GM18517 (cell line): ENCODE results near the gene CHMP2A.
"Not testable (repeated sequence)": the region's sequence is repeated elsewhere in the genome, so short reads cannot be mapped to it uniquely, and the experiment has no call there.

Source experiments
- ATAC-seq: cut with Tn5 transposase; IDR thresholded peaks from one replicate; pipeline ENCODE4 v1.9.1; 2021; ENCODE audit warnings: mild to moderate bottlenecking, moderate library complexity; ENCODE audit not compliant: unreplicated experiment

Gene CHMP2A

DNA sequence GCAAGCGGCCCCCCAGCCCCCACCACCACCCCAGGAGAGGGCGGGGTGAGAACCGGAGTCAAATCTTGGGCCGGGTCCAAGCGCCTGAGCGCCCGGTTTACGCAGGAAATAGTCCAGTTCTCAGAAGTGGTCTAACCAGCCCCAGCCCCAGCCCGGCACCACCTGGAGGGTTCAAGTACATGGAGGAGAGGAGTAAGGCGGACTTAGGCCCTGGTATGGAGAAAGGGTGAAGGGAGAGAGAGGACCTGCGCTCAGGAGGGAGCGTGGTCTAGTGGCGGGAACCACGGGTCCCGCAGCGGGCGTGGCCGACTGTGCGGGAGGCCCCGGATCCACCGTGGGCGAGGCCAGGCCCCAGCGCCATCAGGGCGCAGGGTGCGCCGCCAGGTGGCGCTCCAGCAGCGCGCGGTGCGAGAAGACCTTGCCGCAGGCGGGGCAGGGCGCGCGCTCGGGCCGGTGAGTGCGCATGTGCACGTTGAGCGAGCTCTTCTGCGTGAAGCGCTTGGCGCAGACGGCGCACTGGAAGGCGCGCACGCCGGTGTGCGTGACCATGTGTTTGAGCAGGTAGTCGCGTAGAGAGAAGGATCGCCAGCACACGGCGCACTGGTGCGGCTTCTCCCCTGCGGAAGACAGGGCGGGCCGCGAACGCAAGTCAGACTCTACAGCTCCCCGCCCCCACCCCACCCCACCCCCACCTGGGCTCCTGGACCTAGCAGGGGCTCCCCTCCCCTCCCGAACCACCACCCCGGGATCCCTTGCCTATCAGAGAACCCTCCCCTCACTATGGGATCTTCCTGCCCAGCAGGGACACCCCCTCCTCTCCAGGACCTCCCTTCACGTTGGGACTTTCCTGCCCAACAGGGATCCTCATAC lies 41.0 kb downstream of the CHMP2A start:
- ATAC-seq = peak; percentile 65

DNA sequence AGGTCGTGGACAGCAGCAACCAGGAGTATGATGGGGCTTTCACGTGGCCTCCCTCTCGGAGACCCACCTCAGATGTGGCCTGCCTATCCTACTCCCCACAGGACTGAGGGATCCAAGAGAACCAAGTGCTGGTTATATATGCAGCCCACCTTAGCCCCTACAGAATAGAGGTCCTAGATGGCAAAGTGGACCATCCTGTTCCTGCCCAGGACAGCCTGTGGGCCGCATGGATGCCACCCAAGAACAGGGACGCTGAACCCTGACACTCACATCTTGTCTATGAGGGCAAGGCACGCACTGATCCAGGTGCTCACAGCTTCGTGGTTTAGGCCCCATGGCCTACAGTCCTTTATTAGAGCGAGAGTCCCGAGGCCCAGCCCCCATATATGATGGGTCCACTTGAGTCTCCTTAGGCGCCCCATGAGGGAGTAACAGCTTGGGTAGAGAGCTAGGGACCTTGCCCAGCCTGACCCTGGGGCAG lies 41.7 kb downstream of the CHMP2A start:
- no peak for ATAC-seq

DNA sequence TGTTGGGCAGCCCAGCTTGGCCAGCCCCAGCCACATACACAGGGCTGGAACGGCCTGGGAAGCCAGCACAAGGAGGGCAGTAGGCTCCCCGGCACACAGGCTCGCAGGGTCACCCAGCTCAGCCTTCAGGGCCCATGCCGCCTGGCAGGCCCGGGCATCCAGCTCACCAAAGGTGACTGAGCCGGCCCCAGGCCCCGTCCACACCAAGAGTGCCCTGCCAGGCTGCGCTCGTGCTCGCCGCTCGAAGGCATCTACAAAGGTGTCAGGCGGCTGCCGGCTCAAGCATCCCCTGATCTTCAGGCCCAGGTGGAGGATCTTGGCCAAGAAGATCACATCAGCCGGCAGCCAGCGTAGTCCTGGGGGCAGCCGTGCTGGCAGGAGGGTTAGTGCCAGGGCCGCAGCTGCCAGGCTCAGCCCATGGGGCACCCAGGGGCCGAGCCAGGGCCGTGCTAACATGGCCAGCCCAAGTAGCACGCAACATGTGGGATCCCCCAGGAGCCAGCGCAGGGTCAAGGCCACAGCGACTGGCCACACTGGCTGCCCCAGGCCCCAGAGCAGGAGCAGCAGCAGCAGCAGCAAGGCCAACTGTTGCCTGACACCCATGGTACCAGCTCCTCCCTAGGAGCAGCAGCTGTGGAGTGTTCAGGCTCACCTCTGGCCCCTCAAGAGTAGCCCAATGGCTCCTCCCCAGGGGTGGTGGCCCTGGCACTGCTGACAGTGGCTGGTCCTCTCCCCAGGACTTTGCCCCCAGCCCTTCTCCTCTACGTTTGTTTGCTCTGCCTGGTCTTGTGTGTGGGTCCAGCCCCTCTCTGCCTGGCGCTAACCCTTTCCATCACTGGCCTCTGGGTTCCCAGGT lies 43.3 kb downstream of the CHMP2A start, which contains the start of gene SLC27A5:
Gene SLC27A5, minus strand, starts transcription at position 640 of the 856 bp plus-strand sequence. Its CDS starts 37 bp downstream, at position 603.
- ATAC-seq = no peak

DNA sequence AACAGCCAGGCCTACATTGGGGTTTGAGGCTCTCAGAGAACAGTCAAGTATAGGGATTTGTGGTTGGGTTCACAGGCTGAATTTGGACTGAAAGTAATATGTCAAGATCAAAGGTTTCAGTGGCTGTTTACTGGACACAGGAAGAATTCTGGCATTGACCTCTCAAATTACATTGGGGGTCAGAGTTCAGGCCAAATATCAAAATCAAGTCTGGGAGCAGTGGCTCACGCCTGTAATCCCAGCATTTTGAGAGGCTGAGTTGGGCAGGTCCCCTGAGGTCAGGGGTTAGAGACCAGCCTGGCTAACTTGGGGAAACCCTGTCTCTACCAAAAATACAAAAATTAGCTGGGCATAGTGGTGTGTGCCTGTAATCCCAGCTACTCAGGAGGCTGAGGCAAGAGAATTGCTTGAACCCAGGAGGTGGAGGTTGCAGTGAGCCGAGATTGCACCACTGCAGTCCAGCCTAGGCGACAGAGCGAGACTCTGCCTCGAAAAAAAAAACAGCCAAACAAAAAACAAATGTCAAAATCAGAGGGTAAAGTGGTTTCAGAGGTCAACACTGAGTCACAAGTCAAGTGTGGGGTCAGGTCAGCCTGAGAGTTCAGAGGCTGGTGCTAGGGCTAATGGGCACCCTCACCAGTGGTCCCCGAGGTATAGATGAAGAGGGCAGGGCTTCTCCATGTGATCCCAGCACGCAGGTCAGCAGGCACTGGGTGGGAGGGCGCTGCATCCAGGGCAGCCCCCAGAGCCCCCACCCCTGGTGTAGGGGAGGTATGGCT lies 44.6 kb downstream of the CHMP2A start:
- ATAC-seq = no peak

DNA sequence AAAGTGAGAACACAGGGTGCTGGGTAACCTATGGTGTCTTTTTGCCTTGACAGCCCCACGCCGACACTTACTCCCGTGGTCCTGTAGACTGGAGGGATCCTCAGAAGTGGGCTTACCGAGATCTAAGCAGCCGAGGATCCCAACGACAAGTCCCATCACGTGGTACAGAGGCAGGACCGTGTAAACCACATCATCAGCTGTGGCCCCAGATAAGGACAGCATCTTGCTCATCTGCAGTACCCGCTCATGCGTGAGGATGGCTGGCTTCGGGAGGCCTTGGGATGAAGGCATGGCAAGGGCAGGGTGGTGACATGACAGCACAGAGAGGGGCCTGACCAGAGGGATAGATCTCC lies 45.2 kb downstream of the CHMP2A start:
- no peak for ATAC-seq

DNA sequence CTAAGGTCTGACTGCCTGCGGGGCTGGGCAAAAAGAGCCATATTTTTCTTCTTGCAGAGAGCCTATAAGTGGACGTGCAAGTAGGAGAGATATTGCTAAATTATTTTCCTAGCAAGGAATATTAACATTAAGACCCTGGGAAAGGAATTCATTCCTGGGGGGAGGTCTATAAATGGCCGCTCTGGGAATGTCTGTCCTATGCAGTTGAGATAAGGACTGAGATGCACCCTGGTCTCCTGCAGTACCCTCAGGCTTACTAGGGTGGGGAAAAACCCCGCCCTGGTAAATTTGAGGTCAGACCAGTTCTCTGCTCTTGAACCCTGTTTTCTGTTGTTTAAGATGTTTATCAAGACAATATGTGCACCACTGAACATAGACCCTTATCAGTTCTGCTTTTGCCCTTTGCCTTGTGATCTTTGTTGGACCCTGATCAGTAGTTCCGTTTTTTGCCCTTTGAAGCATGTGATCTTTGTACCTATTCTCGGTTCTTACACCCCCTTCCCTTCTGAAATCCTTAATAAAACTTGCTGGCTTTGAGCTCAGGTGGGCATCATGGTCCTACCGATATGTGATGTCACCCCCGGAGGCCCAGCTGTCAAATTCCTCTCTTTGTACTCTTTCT lies 47.2 kb downstream of the CHMP2A start:
- not testable (repeated sequence) for ATAC-seq
